ENCODE measurements around the gene MMS22L.

DNA sequence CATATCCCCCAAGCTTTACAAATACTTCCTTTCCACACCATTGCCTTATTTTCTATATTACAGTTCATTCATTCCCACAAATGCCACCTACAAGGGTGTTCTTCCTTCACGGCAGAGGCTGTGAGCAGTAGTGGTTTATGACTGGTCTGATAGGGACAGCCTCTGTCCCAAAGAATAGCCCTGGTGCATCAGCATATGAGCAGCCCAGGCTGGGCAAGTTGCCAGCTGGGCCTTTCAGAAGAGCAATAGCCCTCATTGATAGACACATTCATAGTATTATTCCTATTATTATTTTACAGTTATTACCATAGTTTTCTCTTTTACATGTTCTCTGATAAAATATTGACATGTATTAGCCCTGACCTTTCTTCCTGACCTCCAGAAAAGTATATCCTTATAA, 149.9 kb downstream of the MMS22L start:
- no peak for TF ChIP-seq POLR2AphosphoS5 (IDR thresholded peaks at IDR 0.05; ENCODE audit: low read depth, low read length)
- no peak for TF ChIP-seq TAF1 (CRISPR knock-in tag; IDR thresholded peaks at IDR 0.05)
- no peak for TF ChIP-seq POLR2AphosphoS2 (IDR thresholded peaks at IDR 0.05; ENCODE audit: low read depth, low read length)
- no peak for TF ChIP-seq ZBTB33 (CRISPR knock-in tag; IDR thresholded peaks at IDR 0.05)
- TF ChIP-seq CTCF (CRISPR knock-in tag; IDR thresholded peaks at IDR 0.05): no peak
- TF ChIP-seq CREB1 (IDR thresholded peaks at IDR 0.05): no peak
- no peak for TF ChIP-seq CREB1 (CRISPR knock-in tag; IDR thresholded peaks at IDR 0.05)
- TF ChIP-seq FOXK2 (IDR thresholded peaks at IDR 0.05): no peak
- no peak for TF ChIP-seq MYC (CRISPR knock-in tag; IDR thresholded peaks at IDR 0.05; ENCODE audit: borderline replicate concordance)
- TF ChIP-seq NFE2L1 (CRISPR knock-in tag; IDR thresholded peaks at IDR 0.05; ENCODE audit: borderline replicate concordance): no peak
- no peak for TF ChIP-seq AGO1 (IDR thresholded peaks at IDR 0.05; ENCODE audit: low read depth, low read length, poor library complexity, severe bottlenecking)
- TF ChIP-seq MAFK (conservative IDR thresholded peaks at IDR 0.05 in 1 of 2, IDR thresholded peaks at IDR 0.05 in 1 of 2; ENCODE audit: low read length in 2 of 2): no peak

Data from HepG2 (cell line).